GM21447 (cell line): ENCODE data around the gene XPO5.
A peak's percentile ranks its signal among the peaks of the same experiment; 100 is the strongest.
"Not testable (repeated sequence)": the region's sequence is repeated elsewhere in the genome, so short reads cannot be mapped to it uniquely, and the experiment has no call there.

ENCODE experiments used
- ATAC-seq: cut with Tn5 transposase; IDR thresholded peaks from one replicate; pipeline ENCODE4 v1.9.1; 2021; ENCODE audit not compliant: unreplicated experiment

Gene XPO5

GRCh38 chr6:43498291-43498690, 77.5 kb downstream of the XPO5 start:
- ATAC-seq = not testable (repeated sequence)

- ATAC-seq = no peak
These were observed 78.1 kb downstream of the XPO5 start for GRCh38 chr6:43497689-43498088.

- ATAC-seq = no peak
These were observed 78.8 kb downstream of the XPO5 start for GRCh38 chr6:43497129-43497396.

- ATAC-seq = no peak
These were observed 79.3 kb downstream of the XPO5 start for GRCh38 chr6:43496370-43497128.

GRCh38 chr6:43495409-43495941, 80.4 kb downstream of the XPO5 start:
- ATAC-seq = no peak

GRCh38 chr6:43494766-43495165, 81.1 kb downstream of the XPO5 start:
- ATAC-seq = no peak

GRCh38 chr6:43494321-43494720, 81.5 kb downstream of the XPO5 start:
- no peak for ATAC-seq

- no peak for ATAC-seq
These were observed 82.0 kb downstream of the XPO5 start for GRCh38 chr6:43493833-43494232.

- no peak for ATAC-seq
These were observed 82.6 kb downstream of the XPO5 start for GRCh38 chr6:43493230-43493629.

GRCh38 chr6:43492673-43493072, 83.2 kb downstream of the XPO5 start:
- ATAC-seq = no peak

- no peak for ATAC-seq
These were observed 83.8 kb downstream of the XPO5 start for GRCh38 chr6:43491750-43492661.

GRCh38 chr6:43490523-43490939, 85.3 kb downstream of the XPO5 start:
- no peak for ATAC-seq

GRCh38 chr6:43489277-43490072, 86.4 kb downstream of the XPO5 start:
- no peak for ATAC-seq

- ATAC-seq = no peak
These were observed 87.1 kb downstream of the XPO5 start for GRCh38 chr6:43488667-43489276.

GRCh38 chr6:43481591-43482236, 94.1 kb downstream of the XPO5 start:
- ATAC-seq = no peak

- no peak for ATAC-seq
These were observed 94.8 kb downstream of the XPO5 start for GRCh38 chr6:43481075-43481474.

GRCh38 chr6:43478008-43478372, 97.8 kb downstream of the XPO5 start:
- ATAC-seq = no peak

- peak; percentile 90 for ATAC-seq
These were observed 98.4 kb downstream of the XPO5 start, which contains the start of gene TJAP1 for GRCh38 chr6:43477235-43478007. Gene TJAP1 (plus strand): TSS chr6:43477570. CDS start chr6:43499002, 21,432 bp downstream.

GRCh38 chr6:43476746-43477145, 99.1 kb downstream of the XPO5 start:
- ATAC-seq = no peak

- ATAC-seq = no peak
These were observed 100.3 kb downstream of the XPO5 start for GRCh38 chr6:43475516-43475915.
